HG03103 (cell line): Measurements from ENCODE around the gene ELF4.

Source experiments
- ATAC-seq: cut with Tn5 transposase; IDR thresholded peaks from one replicate; pipeline ENCODE4 v1.9.1; 2021; ENCODE audit warnings: low read depth; ENCODE audit not compliant: unreplicated experiment

The ELF4 gene

DNA sequence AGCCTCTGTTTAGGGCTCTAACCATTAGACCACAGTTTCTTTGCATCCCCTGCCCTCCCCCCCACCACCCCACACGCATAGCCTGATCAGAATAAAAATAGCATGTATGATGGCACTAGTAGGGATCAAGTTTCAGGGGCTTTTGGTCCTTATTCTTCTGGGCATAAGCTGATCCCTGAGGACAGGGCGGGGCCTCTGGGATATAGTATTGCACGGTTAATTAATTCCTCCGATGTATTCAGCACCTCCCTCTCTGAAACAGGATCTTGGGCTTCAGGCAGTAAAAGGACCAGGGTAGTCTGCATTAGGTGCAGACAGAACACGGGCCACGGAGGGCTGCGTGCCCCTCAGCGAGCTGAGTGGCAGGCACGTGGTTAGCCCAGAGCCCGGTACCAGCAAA lies 57.1 kb downstream of the ELF4 start:
- ATAC-seq = no peak

- ATAC-seq = no peak
Measured at GRCh38 chrX:130051176-130051845, 59.0 kb downstream of the ELF4 start.

DNA sequence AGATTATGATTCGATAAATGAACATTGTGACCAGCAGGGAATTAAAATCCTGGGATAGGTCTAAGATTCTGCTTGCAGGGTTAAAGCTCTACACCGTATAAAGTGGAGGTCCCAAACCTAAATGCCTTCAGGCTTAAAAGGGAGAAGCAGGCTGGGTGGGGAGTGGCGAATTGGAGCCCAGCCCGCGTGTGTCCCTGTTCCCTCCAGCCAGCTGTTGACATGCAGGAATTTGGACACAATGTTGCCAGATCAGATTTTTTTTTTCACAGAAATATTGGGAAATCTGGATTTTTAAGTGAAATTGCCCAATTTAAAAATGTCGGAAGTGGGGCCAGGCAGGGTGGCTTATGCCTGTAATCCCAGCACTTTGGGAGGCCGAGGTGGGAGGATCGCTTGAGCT lies 60.5 kb downstream of the ELF4 start:
- ATAC-seq = no peak

GRCh38 chrX:130048686-130049222 lies 61.5 kb downstream of the ELF4 start:
- ATAC-seq = no peak

DNA sequence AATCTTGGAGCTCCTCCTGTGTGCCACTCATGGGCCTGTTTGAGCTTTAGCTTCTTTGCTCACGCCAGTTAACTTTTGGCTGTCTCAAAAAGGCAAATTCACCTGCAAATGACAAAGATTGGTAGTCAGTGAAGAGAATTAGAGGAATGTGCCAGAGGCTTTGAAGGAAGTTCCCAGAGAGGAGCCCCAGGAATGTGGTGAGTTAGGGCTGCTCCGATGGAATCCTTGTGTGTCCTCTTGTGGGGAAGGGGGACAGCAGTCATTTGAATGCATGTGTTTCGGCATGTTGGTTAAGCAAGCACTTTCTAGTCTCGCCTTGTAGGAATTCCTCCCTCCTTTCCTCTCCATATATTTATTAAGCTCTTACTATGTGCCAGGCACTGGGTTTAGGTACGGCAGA lies 62.9 kb downstream of the ELF4 start:
- no peak for ATAC-seq

DNA sequence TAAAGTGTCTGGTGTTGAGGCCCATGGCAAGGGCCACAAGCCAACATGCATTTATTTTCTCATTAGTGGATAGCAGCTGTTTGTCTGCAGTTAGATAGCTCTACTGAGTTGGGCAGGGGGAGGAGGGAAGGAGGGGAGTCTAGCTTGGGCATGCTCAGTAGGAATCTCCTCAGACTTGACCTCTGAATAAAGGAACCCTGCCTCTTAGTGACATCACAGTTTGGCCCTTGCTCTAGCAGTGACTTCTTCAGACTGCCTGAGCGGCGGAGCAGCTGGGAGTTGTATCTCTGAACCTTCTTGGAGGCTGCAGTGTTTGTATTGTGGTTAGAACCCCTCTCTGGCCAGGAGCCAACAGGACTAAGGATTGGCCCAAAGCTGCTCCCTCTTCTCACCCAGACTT lies 70.5 kb downstream of the ELF4 start:
- ATAC-seq = no peak

DNA sequence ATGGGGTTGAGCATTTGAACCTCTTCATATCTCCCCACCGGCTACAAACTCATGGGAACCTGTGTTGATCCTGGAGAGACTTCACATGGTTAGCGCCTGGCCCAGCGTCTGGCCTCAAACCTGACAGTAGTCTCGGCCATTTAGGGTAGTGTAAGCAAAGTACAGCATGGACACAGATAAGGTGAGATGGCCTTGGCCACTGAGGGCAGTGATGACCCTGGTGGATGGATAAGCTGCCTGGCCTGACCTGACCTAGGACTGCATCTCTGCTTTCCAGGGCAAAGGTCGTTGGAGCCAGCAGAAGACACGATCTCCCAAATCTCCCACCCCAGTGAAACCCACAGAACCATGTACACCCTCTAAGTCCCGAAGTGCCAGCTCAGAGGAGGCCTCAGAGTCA lies 76.1 kb downstream of the ELF4 start:
- no peak for ATAC-seq

DNA sequence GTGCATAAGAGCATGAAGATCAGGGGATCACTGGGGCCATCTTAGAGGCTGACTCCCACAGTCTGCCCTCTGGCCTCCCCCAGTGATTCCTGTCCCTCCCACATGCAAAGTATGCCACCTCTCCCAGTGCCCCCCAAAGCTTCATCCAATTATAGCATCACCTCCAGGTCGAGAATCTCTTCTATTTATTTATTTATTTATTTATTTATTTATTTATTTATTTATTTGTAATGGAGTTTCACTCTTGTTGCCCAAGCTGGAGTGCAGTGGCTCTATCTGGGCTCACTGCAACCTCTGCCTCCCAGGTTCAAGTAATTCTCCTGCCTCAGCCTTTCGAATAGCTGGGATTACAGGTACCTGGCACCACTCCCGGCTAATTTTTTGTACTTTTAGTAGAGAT lies 77.7 kb downstream of the ELF4 start:
- ATAC-seq = no peak

- no peak for ATAC-seq
Measured at GRCh38 chrX:130030826-130031225, 79.5 kb downstream of the ELF4 start.

GRCh38 chrX:130028196-130028595 lies 82.1 kb downstream of the ELF4 start:
- ATAC-seq = no peak

- no peak for ATAC-seq
Measured at GRCh38 chrX:130027569-130027968, 82.7 kb downstream of the ELF4 start.

GRCh38 chrX:130025256-130025655 lies 85.0 kb downstream of the ELF4 start:
- ATAC-seq = no peak

- peak; percentile 98 for ATAC-seq
Measured at GRCh38 chrX:130024127-130024526, 86.2 kb downstream of the ELF4 start.

DNA sequence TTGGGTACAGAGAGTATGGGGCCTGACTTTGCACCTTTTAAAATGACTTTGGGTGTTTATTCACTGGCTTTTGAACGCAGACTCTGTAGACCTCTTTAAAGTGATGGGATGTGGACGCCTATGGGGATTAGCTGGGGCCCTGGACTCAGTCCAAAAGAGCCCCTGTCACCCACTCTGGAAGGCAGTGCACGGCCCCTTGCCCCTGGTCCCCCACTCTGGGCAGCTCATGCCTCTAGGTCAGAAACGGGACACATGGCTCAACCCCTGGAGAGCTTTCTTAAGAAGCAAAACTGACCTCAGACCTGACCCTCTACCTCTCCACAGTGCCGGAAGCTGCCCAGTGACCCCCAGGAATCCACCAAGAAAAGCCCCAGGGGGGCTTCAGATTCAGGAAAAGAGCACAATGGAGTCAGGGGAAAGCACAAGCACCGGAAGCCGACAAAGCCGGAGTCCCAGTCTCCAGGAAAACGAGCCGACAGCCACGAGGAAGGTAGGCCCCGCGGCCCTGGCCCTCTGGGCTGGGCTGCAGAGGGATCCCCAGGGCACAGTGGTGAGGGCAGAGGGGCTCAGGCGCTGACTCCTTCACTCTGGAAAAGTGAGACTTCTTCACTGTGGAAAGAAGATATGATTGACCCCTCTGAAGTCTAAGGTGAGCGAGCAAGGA lies 89.5 kb downstream of the ELF4 start:
- no peak for ATAC-seq

GRCh38 chrX:130018143-130018542 lies 92.2 kb downstream of the ELF4 start:
- ATAC-seq = no peak

- no peak for ATAC-seq
Measured at GRCh38 chrX:130015181-130015580, 95.1 kb downstream of the ELF4 start.
